Bronchial epithelial cell (primary cell): ENCODE results near the gene HUNK. TPM values are rescaled to one million over a fixed set of nuclear protein-coding genes. Genes with fewer than 3 reads are reported as not detected.

Experiments
- DNase-seq: peaks from one replicate; pipeline ENCODE4 v3.0.0-alpha.2; 2010; ENCODE audit warnings: low read depth
- FAIRE-seq: peaks from 2 replicates; lab custom pipeline; 2011; peaks lifted over from hg19 to GRCh38; lab: Jason Lieb, UNC
- H3K27me3 ChIP-seq: 2 replicates; pipeline ENCODE4 v1.5.1; 2011; ENCODE audit warnings: low read length; ENCODE audit not compliant: control insufficient read depth, insufficient read depth
- H3K36me3 ChIP-seq: 2 replicates; pipeline ENCODE4 v1.5.1; 2011; ENCODE audit warnings: low read length; ENCODE audit not compliant: control insufficient read depth, insufficient read depth
- H3K4me3 ChIP-seq: 2 replicates; pipeline ENCODE4 v1.5.1; 2011; ENCODE audit warnings: mild to moderate bottlenecking, low read depth, low read length, control low read depth
- total RNA-seq: library from RNA; depleted of rRNA; stranded (reverse); fragments of >200 nt; gene quantifications from 2 replicates; pipeline ENCODE4 v1.2.1, GENCODE V29; 2014
- TF ChIP-seq, protein P1 (sequence below): IDR thresholded peaks from 2 replicates; pipeline ENCODE4 v1.5.1; 2011; ENCODE audit warnings: mild to moderate bottlenecking, moderate library complexity, low read length, control low read depth, inconsistent platforms; ENCODE audit not compliant: insufficient read depth, severe bottlenecking

Gene HUNK
- total RNA-seq, 1 donor from 2014 or later, result under 0.01 TPM

- Histone ChIP-seq H3K4me3 (no peak overlapping the region), H3K36me3 (no peaks in the 10 kb centered on the region), H3K27me3 (no peaks in the 10 kb centered on the region)
- DNase-seq, result no peak
- FAIRE-seq, result no peak
- TF ChIP-seq, protein P1, sequence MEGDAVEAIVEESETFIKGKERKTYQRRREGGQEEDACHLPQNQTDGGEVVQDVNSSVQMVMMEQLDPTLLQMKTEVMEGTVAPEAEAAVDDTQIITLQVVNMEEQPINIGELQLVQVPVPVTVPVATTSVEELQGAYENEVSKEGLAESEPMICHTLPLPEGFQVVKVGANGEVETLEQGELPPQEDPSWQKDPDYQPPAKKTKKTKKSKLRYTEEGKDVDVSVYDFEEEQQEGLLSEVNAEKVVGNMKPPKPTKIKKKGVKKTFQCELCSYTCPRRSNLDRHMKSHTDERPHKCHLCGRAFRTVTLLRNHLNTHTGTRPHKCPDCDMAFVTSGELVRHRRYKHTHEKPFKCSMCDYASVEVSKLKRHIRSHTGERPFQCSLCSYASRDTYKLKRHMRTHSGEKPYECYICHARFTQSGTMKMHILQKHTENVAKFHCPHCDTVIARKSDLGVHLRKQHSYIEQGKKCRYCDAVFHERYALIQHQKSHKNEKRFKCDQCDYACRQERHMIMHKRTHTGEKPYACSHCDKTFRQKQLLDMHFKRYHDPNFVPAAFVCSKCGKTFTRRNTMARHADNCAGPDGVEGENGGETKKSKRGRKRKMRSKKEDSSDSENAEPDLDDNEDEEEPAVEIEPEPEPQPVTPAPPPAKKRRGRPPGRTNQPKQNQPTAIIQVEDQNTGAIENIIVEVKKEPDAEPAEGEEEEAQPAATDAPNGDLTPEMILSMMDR, result no peak
Measured at GRCh38 chr21:31885146-31885545, 12.3 kb downstream of the HUNK start.

- H3K27me3 ChIP-seq, result no peaks in the 10 kb centered on the region
- FAIRE-seq, result peak; percentile 64
- DNase-seq, result no peak
- no peaks in the 10 kb centered on the region for H3K36me3 ChIP-seq
- TF ChIP-seq, protein P1, result no peak
- no peak overlapping the region for H3K4me3 ChIP-seq
Measured at GRCh38 chr21:31886915-31887314, 14.1 kb downstream of the HUNK start.

- Histone ChIP-seq H3K27me3 (no peaks in the 10 kb centered on the region), H3K36me3 (no peaks in the 10 kb centered on the region), H3K4me3 (no peak overlapping the region)
- DNase-seq (no peak), FAIRE-seq (no peak)
- TF ChIP-seq, protein P1, result no peak
Measured at GRCh38 chr21:31887391-31887841, 14.6 kb downstream of the HUNK start.

- no peaks in the 10 kb centered on the region for H3K36me3 ChIP-seq
- H3K4me3 ChIP-seq, result no peak overlapping the region
- H3K27me3 ChIP-seq, result no peaks in the 10 kb centered on the region
- DNase-seq (peak; percentile 74), FAIRE-seq (no peak)
- TF ChIP-seq, protein P1, result no peak
Measured at GRCh38 chr21:31888936-31889371, 16.1 kb downstream of the HUNK start.

DNA sequence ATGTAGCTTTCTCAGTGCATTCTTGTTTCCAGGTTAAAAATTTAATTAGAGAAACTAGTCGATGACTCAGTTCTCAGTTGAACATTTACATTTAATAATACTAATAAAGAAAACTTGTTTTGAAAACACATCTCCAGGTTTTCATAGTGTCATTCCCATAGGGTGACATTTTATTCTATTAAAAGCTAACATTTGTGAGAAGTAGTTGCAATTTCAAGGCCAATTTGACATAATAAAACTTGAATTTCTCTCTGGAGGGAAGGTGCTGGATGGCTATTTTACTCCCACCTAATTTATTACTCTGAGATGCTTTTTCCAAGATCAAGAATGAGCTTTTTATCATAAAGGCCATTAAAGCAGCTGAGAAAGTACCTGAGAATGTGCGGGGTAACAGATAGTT is 16.6 kb downstream of the HUNK start:
- Histone ChIP-seq H3K36me3 (no peaks in the 10 kb centered on the region), H3K27me3 (no peaks in the 10 kb centered on the region), H3K4me3 (no peak overlapping the region)
- FAIRE-seq (no peak), DNase-seq (no peak)
- TF ChIP-seq, protein P1, result no peak

DNA sequence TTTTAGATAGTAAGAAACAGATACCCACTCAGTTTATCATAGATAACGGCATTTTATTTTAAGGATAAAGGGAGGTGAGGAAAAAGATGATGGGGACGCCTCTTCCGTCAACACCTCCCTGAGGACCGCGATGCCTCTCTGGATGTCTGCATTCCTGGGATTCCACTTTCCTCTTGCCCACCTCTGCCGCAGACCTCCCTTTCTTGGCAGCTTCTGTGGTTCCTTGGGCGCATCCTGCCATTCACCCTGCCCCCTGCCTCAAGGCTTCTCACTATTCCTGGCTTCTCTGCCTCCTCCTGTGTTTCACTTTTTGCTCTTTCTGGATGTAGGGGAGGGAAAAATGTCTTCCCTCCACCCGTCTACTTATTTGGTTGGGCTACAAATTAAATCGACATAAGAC is 19.9 kb downstream of the HUNK start:
- FAIRE-seq, result no peak
- DNase-seq, result no peak
- TF ChIP-seq, protein P1, result no peak
- Histone ChIP-seq H3K36me3 (no peaks in the 10 kb centered on the region), H3K4me3 (no peak overlapping the region), H3K27me3 (no peaks in the 10 kb centered on the region)
